B cell (primary cell): Measurements from ENCODE around the gene KLHL34. TPM values are rescaled to one million over a fixed set of nuclear protein-coding genes. Genes with fewer than 3 reads are reported as not detected.

Source experiments
- ATAC-seq: fragments of 200-7000 bp; cut with Tn5 transposase; one replicate; pipeline ENCODE4 v1.10.0; 2021; ENCODE audit warnings: low read depth, mild to moderate bottlenecking, moderate number of reproducible peaks, moderate library complexity
- CTCF ChIA-PET: fragments of 350-600 bp; sonication (Branson Sonifier 250); formaldehyde crosslinking; loops from one replicate; lab custom pipeline; 2021; ENCODE audit warnings: antibody characterized with exemption, inconsistent platforms; lab: Charles Lee
- POLR2A ChIA-PET: fragments of 350-600 bp; sonication (Branson Sonifier 250); formaldehyde crosslinking; loops from one replicate; lab custom pipeline; 2021; ENCODE audit warnings: antibody characterized with exemption; lab: Charles Lee
- DNase-seq: peaks from one replicate; pipeline ENCODE4 v3.0.0; 2013
- H2AFZ ChIP-seq: 2 replicates; pipeline ENCODE4 v1.6.1; 2012; ENCODE audit warnings: mild to moderate bottlenecking, low read depth, low read length; ENCODE audit not compliant: insufficient read depth, poor library complexity, severe bottlenecking
- H3K27ac ChIP-seq, 2 donors: 1 replicate in 1 of 2; 2 replicates in 1 of 2; pipeline ENCODE4 v1.5.1; 2012 to 2013; ENCODE audit warnings: low read length in 2 of 2, mild to moderate bottlenecking in 2 of 2, moderate library complexity in 1 of 2
- H3K27me3 ChIP-seq, 4 experiments: fragments of 200-600 bp in 1 of 4; sonication (generic) in 1 of 4; replicated peaks in 1 of 4; 1 replicate in 2 of 4; 2 replicates in 2 of 4; pipeline versions ENCODE4 v1.6.1 to v1.7.0; 2013 to 2016; ENCODE audit warnings: low read length in 3 of 4, mild to moderate bottlenecking in 2 of 4, mixed read lengths in 1 of 4, moderate library complexity in 1 of 4; ENCODE audit not compliant: insufficient read depth in 4 of 4, control insufficient read depth in 3 of 4; ENCODE audit errors: control extremely low read depth in 1 of 4
- H3K36me3 ChIP-seq, 2 experiments: replicated peaks in 1 of 2; 1 replicate in 1 of 2; 2 replicates in 1 of 2; pipeline versions ENCODE4 v1.6.1 to v1.7.1; 2013; ENCODE audit warnings: low read length in 1 of 2; ENCODE audit not compliant: insufficient read depth in 2 of 2, control insufficient read depth in 1 of 2; ENCODE audit errors: control extremely low read depth in 1 of 2, extremely low read depth in 1 of 2
- H3K4me1 ChIP-seq, 2 donors: fragments of 200-600 bp in 1 of 2; sonication (generic) in 1 of 2; 1 replicate in 1 of 2; 2 replicates in 1 of 2; pipeline versions ENCODE4 v1.5.1 to v1.6.1; 2013 to 2017; ENCODE audit warnings: low read length in 2 of 2; ENCODE audit not compliant: control insufficient read depth in 2 of 2, insufficient read depth in 2 of 2
- H3K4me2 ChIP-seq: replicated peaks from 2 replicates; pipeline ENCODE3; 2012; ENCODE audit warnings: mild to moderate bottlenecking, low read depth, low read length; ENCODE audit not compliant: poor library complexity, severe bottlenecking
- H3K4me3 ChIP-seq, 5 experiments: fragments of 200-600 bp in 1 of 5; sonication (generic) in 1 of 5; 1 replicate in 3 of 5; 2 replicates in 2 of 5; pipeline versions ENCODE4 v1.5.1 to v1.7.0; 2011 to 2016; ENCODE audit warnings: low read length in 4 of 5, mild to moderate bottlenecking in 4 of 5, low read depth in 2 of 5, control low read depth in 1 of 5, moderate library complexity in 1 of 5; ENCODE audit not compliant: insufficient read depth in 1 of 5; ENCODE audit errors: control extremely low read depth in 1 of 5, extremely low read depth in 1 of 5
- H3K79me2 ChIP-seq: fragments of 200-600 bp; sonication (generic); one replicate; pipeline ENCODE4 v1.6.0; 2016; ENCODE audit warnings: low read length; ENCODE audit not compliant: control insufficient read depth, insufficient read depth
- H3K9ac ChIP-seq: fragments of 200-600 bp; sonication (generic); 2 replicates; pipeline ENCODE4 v1.6.1; 2017; ENCODE audit warnings: mild to moderate bottlenecking, low read length, moderate library complexity
- H3K9me3 ChIP-seq, 3 donors: one replicate each; pipeline versions ENCODE4 v1.6.1 to v1.7.1; 2013; ENCODE audit warnings: low read length in 2 of 3; ENCODE audit not compliant: control insufficient read depth in 2 of 3, insufficient read depth in 1 of 3; ENCODE audit errors: control extremely low read depth in 1 of 3
- H4K20me1 ChIP-seq: 2 replicates; pipeline ENCODE4 v1.6.0; 2012; ENCODE audit warnings: mild to moderate bottlenecking, low read length; ENCODE audit not compliant: insufficient read depth, control insufficient read depth, poor library complexity, severe bottlenecking
- H3K27ac Mint-ChIP-seq: one replicate; pipeline ENCODE4 v1.8.0; 2021; ENCODE audit warnings: mixed read lengths
- H3K27me3 Mint-ChIP-seq: one replicate; pipeline ENCODE4 v1.8.0; 2021; ENCODE audit warnings: mixed read lengths
- H3K4me1 Mint-ChIP-seq: one replicate; pipeline ENCODE4 v1.8.0; 2021; ENCODE audit warnings: mixed read lengths
- H3K4me3 Mint-ChIP-seq: one replicate; pipeline ENCODE4 v1.8.0; 2021; ENCODE audit warnings: mixed read lengths
- H3K9me3 Mint-ChIP-seq: one replicate; pipeline ENCODE4 v1.8.0; 2022; ENCODE audit warnings: mixed read lengths; ENCODE audit not compliant: insufficient read depth
- CTCF ChIP-seq: fragments of 200-600 bp; IDR thresholded peaks from one replicate; pipeline ENCODE4 v1.8.0; 2022; ENCODE audit warnings: antibody characterized with exemption, mild to moderate bottlenecking
- EZH2 ChIP-seq: IDR thresholded peaks from 2 replicates; pipeline ENCODE4 v1.6.1; 2012; ENCODE audit warnings: borderline replicate concordance, low read depth, mild to moderate bottlenecking, moderate library complexity, low read length; ENCODE audit not compliant: insufficient read depth, poor library complexity, severe bottlenecking
- WGBS: methylation state at CpG from one replicate; pipeline ENCODE4 v1.1.5; 2013; ENCODE audit warnings: missing lambda C conversion rate; ENCODE audit not compliant: insufficient coverage; 5-methylcytosine and 5-hydroxymethylcytosine counted together
- intact Hi-C: fragments of 100-400 bp; cut with micrococcal nuclease; formaldehyde crosslinking; loops from one replicate; pipeline ENCODE4 v1.10.0; 2022
- polyA plus RNA-seq: library from polyadenylated mRNA; depleted of rRNA; stranded (reverse); fragments of >200 nt; gene quantifications from 2 replicates; pipeline ENCODE4 v1.2.3, GENCODE V29; 2012
- total RNA-seq, 2 donors: library from RNA; stranded (reverse); fragments of 120-200 nt in 1 of 2; gene quantifications; 1 replicate in 1 of 2; 2 replicates in 1 of 2; pipeline versions ENCODE4 v1.2.3 to v1.2.4, GENCODE V29; 2013 to 2022

Gene KLHL34
- total and polyA plus RNA-seq, 2 donors (not counting 1 experiment from before 2014, with no cell fraction given) = 0.59 TPM; not detected in 1

GRCh38 chrX:21661316-21661715, 3.2 kb upstream of the KLHL34 start:
- TF ChIP-seq EZH2 (no peak), CTCF (no peak)
- Mint-ChIP-seq H3K27ac (no peak overlapping the region), H3K27me3 (peaks cover 15% of the 10 kb centered on the region), H3K4me3 (no peak overlapping the region), H3K9me3 (no peaks in the 10 kb centered on the region), H3K4me1 (peaks cover 6% of the 10 kb centered on the region)
- Histone ChIP-seq H3K27me3 (peaks cover 0 to 20% (median under 1%) of the 10 kb centered on the region in 4 experiments), H3K9ac (no peak overlapping the region), H2AFZ (no peak overlapping the region), H3K4me3 (no peak overlapping the region), H3K27ac (no peak overlapping the region), H3K36me3 (no peaks in the 10 kb centered on the region), H3K9me3 (peaks cover 0 to 16% (median 0%) of the 10 kb centered on the region in 3 donors), H4K20me1 (no peaks in the 10 kb centered on the region), H3K79me2 (no peaks in the 10 kb centered on the region), H3K4me2 (no peak overlapping the region), H3K4me1 (peaks cover 0 to 10% of the 10 kb centered on the region in 2 donors)
- intact Hi-C loops = no loop called here
- no CpG with 5 or more reads among the region's 6 CpGs for WGBS
- no peak for DNase-seq
- ChIA-PET POLR2A (no interaction called here), CTCF (no interaction called here)
- no peak for ATAC-seq

- no peaks in the 10 kb centered on the region for H3K79me2 ChIP-seq
- Mint-ChIP-seq H3K4me3 (no peak overlapping the region), H3K27me3 (peaks cover 15% of the 10 kb centered on the region), H3K9me3 (no peaks in the 10 kb centered on the region), H3K4me1 (peaks cover 13% of the 10 kb centered on the region), H3K27ac (no peak overlapping the region)
- peaks cover 0 to 24% (median 0%) of the 10 kb centered on the region in 3 donors for H3K9me3 ChIP-seq
- H2AFZ ChIP-seq = no peak overlapping the region
- H3K4me2 ChIP-seq = no peak overlapping the region
- intact Hi-C loops = no loop called here
- no peak overlapping the region for H3K4me3 ChIP-seq
- peaks cover 0 to 16% of the 10 kb centered on the region in 2 donors for H3K4me1 ChIP-seq
- ATAC-seq (no peak), DNase-seq (no peak)
- no peak overlapping the region for H3K9ac ChIP-seq
- H3K27ac ChIP-seq = no peak overlapping the region
- H3K27me3 ChIP-seq = peaks cover 0 to 20% (median under 1%) of the 10 kb centered on the region in 4 experiments
- WGBS = no CpG with 5 or more reads among the region's 2 CpGs
- H4K20me1 ChIP-seq = no peaks in the 10 kb centered on the region
- ChIA-PET CTCF (no interaction called here), POLR2A (no interaction called here)
- H3K36me3 ChIP-seq = no peaks in the 10 kb centered on the region
- TF ChIP-seq EZH2 = no peak
- TF ChIP-seq CTCF = no peak
Observed at GRCh38 chrX:21660156-21660555, 2.0 kb upstream of the KLHL34 start.
